Anterior cingulate cortex (tissue), 58 donors: ENCODE data around the gene MLXIPL.
"Not testable (repeated sequence)": the region's sequence is repeated elsewhere in the genome, so short reads cannot be mapped to it uniquely, and the experiment has no call there.

Experiments used
- DNase-seq, 58 donors: peaks; one replicate each; lab custom pipeline; 2025; lab: John Stamatoyannopoulos, UW

MLXIPL gene

DNA sequence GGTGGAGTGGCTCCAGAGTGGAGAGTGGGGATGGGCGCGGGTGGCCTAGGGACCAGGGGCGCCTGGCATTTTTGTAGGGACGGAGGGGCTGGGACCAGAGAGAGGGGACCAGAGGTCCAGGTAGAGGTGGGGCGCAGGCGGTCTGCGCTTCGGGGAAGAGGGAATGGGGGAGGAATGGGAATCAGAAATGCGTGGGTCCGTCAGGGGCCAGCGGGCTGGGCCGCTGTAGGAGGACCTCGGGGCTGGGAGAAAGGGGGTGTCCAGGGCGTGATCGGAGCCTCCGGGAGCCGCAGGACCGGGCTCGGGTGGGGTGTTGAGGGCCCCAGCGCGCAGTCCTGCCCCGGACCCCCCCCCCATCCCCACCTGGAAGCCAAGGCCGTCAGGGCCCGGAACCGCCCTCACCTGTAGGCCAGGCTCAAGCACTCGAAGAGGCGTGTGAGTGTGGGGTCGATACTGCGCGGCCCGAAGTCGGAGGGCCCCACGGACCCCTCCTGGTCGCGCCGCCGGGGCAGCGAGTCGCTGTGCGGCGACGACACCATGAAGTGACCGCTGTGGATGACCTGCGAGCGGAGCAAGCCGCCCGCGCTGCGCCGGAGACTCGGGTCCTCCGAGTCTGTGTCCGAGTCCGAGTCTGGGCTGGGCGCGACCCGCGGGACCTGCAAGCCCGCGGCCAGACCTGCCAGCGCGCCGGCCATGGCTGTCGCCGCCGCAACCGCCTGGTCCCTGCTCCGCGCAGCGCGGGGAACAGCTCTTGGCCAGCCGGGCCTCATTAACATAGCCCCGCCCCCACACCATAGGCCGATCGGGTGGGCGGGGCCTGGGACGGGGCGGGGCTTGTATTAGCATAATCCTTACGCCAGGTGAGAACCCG lies at the start of gene MLXIPL:
MLXIPL (minus strand) TSS at position 725 of the 871 bp plus-strand sequence; CDS start at position 695, 30 bp downstream.
- DNase-seq = peak in 44 of 58 donors; percentile 5 to 75 (median 40)

GRCh38 chr7:73671857-73672445 lies 47.6 kb upstream of the MLXIPL start:
- DNase-seq = no peak

DNA sequence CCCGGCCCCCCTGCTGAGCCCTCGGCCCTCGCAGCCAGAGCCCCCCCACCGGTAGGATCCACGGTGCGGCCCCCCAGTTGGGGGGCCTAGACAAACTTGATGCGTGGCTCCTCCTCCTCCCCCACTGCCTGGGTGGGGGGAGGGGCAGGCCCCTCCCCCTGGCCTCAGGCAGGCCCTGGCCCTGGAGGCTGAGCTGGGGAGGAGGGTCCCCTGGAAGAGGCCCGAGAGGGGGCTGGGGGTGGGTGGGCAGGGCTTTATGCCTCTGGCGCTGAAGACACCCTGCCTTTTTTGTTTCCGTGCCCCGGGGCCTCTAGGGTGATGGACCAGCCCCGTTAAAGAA lies 47.0 kb upstream of the MLXIPL start:
- DNase-seq = no peak

- no peak for DNase-seq
These were observed 45.6 kb upstream of the MLXIPL start for GRCh38 chr7:73669858-73670385.

GRCh38 chr7:73669288-73669701 lies 45.0 kb upstream of the MLXIPL start:
- DNase-seq = no peak

DNA sequence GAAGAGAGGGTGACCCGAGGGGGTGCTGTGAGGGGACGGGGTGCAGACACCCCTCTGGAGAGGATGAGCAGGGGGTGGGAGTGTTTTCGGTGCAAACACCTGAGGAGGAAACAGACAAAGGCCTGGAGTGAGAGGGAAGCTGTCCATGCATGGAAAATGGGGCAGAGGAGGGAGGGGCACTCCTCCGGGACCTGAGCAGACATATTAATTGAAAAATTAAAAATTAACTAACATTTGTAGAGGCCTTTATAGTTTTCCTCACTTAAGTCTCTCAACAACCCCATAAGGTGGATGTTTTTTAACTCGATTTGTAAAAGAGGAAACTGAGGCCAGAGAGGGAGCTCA lies 44.5 kb upstream of the MLXIPL start:
- DNase-seq = no peak

- DNase-seq = peak in 4 of 58 donors; percentile 9 to 35 (median 23)
These were observed 44.0 kb upstream of the MLXIPL start for GRCh38 chr7:73668103-73668885.

DNA sequence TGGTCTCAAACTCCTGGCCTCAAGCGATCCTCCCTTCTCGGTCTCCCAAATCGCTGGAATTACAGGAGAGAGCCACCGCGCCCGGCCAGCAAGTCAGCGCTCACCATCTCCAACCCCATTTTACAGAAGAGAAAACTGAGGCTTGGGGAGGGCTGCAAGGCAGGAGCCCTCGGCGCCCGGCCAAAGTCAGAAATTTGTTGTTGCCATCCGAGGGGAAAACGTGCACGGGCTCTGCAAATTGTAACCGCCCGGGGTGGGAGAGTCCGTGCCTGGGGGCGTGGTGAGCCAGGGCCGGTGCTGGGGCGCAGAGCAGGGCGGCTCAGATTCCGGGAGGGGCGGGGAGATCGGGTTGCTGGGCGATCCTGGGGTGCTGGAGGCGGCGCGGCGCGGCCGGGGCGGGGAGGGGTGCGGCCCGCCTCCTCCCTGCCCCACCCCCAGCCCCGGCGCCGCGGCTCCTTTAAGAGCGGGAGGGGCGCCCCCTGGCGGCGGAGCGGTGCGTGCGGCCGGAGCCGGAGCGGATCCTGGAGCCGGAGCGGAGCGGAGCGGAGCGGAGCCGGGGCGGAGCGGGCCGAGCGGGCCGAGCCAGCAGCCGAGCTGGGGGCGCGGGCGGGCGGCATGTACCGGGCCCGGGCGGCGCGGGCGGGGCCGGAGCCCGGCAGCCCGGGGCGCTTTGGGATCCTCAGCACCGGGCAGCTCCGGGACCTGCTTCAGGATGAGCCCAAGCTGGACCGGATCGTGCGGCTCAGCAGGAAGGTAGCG lies 43.2 kb upstream of the MLXIPL start, which contains the start of gene VPS37D:
VPS37D (plus strand) TSS at position 488 of the 759 bp plus-strand sequence; CDS start at position 616, 128 bp downstream.
- DNase-seq = peak in 57 of 58 donors; percentile 12 to 90 (median 73)

GRCh38 chr7:73663033-73663432 lies 38.7 kb upstream of the MLXIPL start:
- DNase-seq = no peak

DNA sequence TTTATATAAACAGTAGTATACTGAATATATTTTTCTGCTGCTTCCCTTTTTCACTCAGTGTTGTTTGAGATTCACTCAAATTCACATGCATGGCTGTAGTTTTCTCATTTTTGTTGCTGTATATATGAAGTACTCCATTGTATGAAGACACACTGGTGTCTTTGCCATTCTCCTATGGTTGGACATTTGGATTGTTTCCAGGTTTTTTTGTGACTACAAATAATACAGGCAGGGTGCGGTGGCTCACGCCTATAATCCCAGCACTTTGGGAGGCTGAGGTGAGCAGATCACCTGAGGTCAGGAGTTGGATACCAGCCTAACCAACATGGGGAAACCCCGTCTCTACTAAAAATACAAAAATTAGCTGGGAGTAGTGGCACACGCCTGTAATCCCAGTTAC lies 36.3 kb upstream of the MLXIPL start:
- not testable (repeated sequence) for DNase-seq

GRCh38 chr7:73659983-73660382 lies 35.7 kb upstream of the MLXIPL start:
- DNase-seq = no peak

- not testable (repeated sequence) for DNase-seq
These were observed 31.0 kb upstream of the MLXIPL start for GRCh38 chr7:73655309-73655708.

- no peak for DNase-seq
These were observed 28.2 kb upstream of the MLXIPL start for GRCh38 chr7:73652541-73652949.

DNA sequence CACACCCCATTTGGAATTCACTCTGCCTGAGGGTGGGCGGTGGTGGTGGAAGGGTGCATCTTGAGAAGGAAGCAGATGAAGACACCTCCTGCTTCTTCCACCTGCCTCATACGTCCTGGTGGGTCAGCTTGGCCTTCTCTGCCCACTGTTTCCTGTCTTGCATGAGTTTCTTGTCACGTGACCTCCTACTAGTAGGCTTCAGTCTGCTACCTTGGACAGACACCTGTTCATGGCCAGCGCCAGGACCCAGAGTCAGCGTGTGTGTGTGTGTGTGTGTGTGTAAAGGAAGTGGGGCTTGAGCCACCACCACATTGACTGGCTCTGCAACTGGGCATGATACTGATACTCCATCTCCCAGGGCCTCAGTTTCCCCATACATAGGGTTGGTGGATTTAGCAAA lies 26.2 kb upstream of the MLXIPL start:
- DNase-seq = no peak

- no peak for DNase-seq
These were observed 25.3 kb upstream of the MLXIPL start for GRCh38 chr7:73649576-73649975.

- no peak for DNase-seq
These were observed 24.4 kb upstream of the MLXIPL start for GRCh38 chr7:73648593-73649332.

DNA sequence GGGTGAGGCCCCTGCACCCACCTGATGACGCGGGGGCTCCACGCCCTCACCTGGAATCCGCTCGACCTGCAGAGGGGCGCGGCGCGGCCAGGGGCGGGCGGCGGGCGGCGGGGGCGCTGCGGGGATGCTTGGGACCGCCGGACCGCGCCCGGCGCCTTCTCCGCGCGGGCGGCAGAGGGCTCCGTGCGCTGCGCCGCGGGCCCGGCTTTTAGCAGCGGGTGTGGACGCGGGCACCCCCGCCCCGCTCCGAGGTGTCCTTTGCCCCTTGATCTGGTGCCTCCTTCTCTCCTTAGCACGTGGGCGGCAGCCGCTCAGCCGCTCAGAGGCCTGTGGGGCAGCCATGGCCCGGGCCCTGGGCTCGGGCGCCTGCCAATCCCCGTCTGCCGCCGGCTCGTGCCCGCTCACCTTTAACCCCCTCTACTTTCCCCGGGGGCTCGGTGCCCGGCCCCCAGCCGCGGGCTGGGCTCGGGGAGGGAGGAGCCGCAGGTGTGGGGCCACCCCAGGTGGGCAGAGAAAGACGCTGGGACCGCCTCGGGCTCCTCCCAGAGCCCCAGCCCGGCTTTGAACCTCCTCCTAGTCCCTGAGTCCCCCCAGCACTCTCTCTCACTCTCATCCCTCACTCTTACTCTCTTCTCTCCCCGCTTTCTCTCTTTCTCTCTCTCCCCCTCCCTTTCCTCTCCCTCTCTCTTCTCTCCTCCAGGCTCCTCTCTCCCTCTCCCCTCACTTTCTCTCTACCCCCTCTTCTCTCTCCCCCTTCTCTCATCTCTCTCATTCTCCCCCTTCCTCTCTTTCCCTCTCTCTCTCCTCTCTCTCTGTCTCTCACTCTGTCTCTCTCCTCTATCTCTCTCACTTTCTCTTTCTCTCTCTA lies 23.6 kb upstream of the MLXIPL start:
- no peak for DNase-seq
